GM12801 (cell line): Measurements from ENCODE around the gene BIRC2.

Source experiments
- CTCF ChIP-seq: IDR thresholded peaks from one replicate; pipeline ENCODE4 v1.5.1; 2011; ENCODE audit warnings: control low read depth; ENCODE audit not compliant: insufficient read length; ENCODE audit errors: extremely low read depth

BIRC2 gene

GRCh38 chr11:102402548-102402947, 55.5 kb downstream of the BIRC2 start:
- no peak for TF ChIP-seq CTCF

GRCh38 chr11:102405501-102405900, 58.5 kb downstream of the BIRC2 start:
- no peak for TF ChIP-seq CTCF

GRCh38 chr11:102406099-102406498, 59.1 kb downstream of the BIRC2 start:
- no peak for TF ChIP-seq CTCF

- TF ChIP-seq CTCF: no peak
Observed at GRCh38 chr11:102407901-102408300, 60.9 kb downstream of the BIRC2 start.

DNA sequence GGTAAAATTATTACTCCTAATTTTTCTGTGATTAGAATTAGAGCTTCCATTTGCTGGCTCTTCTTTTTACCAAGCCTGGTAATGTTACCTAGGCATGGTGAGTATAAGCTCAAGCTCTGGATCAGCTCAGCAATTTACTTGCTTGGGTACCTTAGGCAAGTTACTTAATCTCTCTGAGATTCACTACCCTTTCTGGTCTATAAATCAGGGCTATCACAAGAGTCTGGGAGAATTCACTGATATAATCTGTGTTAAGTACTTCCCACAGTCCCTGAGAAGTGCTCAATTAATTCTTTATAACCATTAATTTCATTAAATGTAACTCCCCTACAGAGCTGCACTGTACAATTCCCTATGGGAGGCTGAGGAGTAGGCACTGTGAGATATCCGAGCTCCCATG, 61.3 kb downstream of the BIRC2 start:
- TF ChIP-seq CTCF: no peak

DNA sequence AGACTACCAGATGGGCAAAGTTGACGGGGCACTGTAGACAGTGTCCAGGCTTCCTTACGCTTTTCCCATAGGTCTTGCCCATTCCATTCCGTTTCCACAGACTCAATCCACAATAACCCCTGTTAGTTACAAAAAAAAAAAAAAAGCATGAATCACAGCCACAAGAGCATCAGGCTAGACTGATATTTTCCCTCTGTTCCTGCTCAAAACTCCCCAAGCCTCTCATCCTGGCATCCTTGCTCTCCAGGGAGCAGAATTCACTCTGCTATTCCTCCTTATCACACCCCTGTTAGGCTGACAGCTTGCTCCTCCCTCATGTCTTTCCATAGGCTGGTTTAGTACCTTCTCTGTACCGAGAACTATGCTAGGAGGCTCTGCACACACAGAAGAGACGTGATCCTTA, 63.4 kb downstream of the BIRC2 start:
- TF ChIP-seq CTCF: no peak

GRCh38 chr11:102411142-102411541, 64.1 kb downstream of the BIRC2 start:
- TF ChIP-seq CTCF: no peak

- no peak for TF ChIP-seq CTCF
Observed at GRCh38 chr11:102413497-102413896, 66.5 kb downstream of the BIRC2 start.
